Measurements from ENCODE around the gene HLA-A. TPM values are rescaled to one million over a fixed set of nuclear protein-coding genes. Genes with fewer than 3 reads are reported as not detected.

HLA-A gene
- total and polyA plus RNA-seq, 2 of the 13 experiments (the other 11 are each of a cell fraction or from before 2014, with no cell fraction given), result 345 to 527 TPM

GRCh38 chr6:29907637-29908340 is 34.5 kb upstream of the HLA-A start (continued):
- TF ChIP-seq EP300 (IDR thresholded peaks at IDR 0.05; ENCODE audit: low read depth in 2 of 2, low read length in 2 of 2) (peak in 1 of 2 experiments; percentile 33; a peak in 1 of 4 replicates), EP300 (CRISPR knock-in tag; IDR thresholded peaks at IDR 0.05; ENCODE audit: borderline replicate concordance) (no peak), ZFP36L1 (CRISPR knock-in tag; IDR thresholded peaks at IDR 0.05) (peak; percentile 79; the same call in 1 of the 2 replicates), HNF4G (IDR thresholded peaks at IDR 0.05; ENCODE audit: borderline replicate concordance, low read depth, low read length) (peak; percentile 42), HNF4G (CRISPR knock-in tag; IDR thresholded peaks at IDR 0.05; ENCODE audit: borderline replicate concordance, low read depth) (no peak), GABPB1 (CRISPR knock-in tag; IDR thresholded peaks at IDR 0.05) (peak; percentile 12; the same call in 1 of the 2 replicates), ZNF263 (CRISPR knock-in tag; IDR thresholded peaks at IDR 0.05) (no peak), CHD4 (IDR thresholded peaks at IDR 0.05; ENCODE audit: borderline replicate concordance, low read length) (no peak), DRAP1 (CRISPR knock-in tag; IDR thresholded peaks at IDR 0.05) (0 out of 2 replicates have a peak, but pooled peaks have one; percentile 23), ZNF234 (CRISPR knock-in tag; conservative IDR thresholded peaks at IDR 0.05) (no peak), HMGA1 (CRISPR knock-in tag; conservative IDR thresholded peaks at IDR 0.05) (no peak), GABPA (IDR thresholded peaks at IDR 0.05; ENCODE audit: low read depth, low read length) (no peak), GABPA (CRISPR knock-in tag; IDR thresholded peaks at IDR 0.05; ENCODE audit: low read depth) (peak; percentile 55; the same call in 1 of the 2 replicates), ARID5B (CRISPR knock-in tag; IDR thresholded peaks at IDR 0.05) (0 out of 2 replicates have a peak, but pooled peaks have one; percentile 14), HOXA3 (CRISPR knock-in tag; IDR thresholded peaks at IDR 0.05) (0 out of 2 replicates have a peak, but pooled peaks have one; percentile 16), ZNF331 (CRISPR knock-in tag; IDR thresholded peaks at IDR 0.05) (peak; percentile 9; the same call in 1 of the 2 replicates), NCOR1 (IDR thresholded peaks at IDR 0.05; ENCODE audit: borderline replicate concordance, low read length) (peak; percentile 59; the same call in 1 of the 2 replicates), HNRNPH1 (optimal IDR thresholded peaks at IDR 0.05; ENCODE audit: low read depth, low read length) (no peak), U2AF1 (optimal IDR thresholded peaks at IDR 0.05; ENCODE audit: low read depth, low read length) (no peak), ARID3A (IDR thresholded peaks at IDR 0.05; ENCODE audit: low read depth, low read length) (peak; percentile 59; the same call in 1 of the 2 replicates), ZNF230 (CRISPR knock-in tag; IDR thresholded peaks at IDR 0.05) (no peak), DMAP1 (CRISPR knock-in tag; IDR thresholded peaks at IDR 0.05) (no peak), JDP2 (CRISPR knock-in tag; IDR thresholded peaks at IDR 0.05; ENCODE audit: borderline replicate concordance) (no peak), ZNF605 (CRISPR knock-in tag; IDR thresholded peaks at IDR 0.05) (peak; percentile 65; the same call in 1 of the 2 replicates), ZNF580 (CRISPR knock-in tag; IDR thresholded peaks at IDR 0.05; ENCODE audit: borderline replicate concordance, low read depth) (0 out of 2 replicates have a peak, but pooled peaks have one; percentile 14)

Measured in HepG2 (cell line).